ENCODE data around the gene GPR61. TPM values are rescaled to one million over a fixed set of nuclear protein-coding genes. Genes with fewer than 3 reads are reported as not detected.

GPR61 gene
- total RNA-seq, 1 donor, result not detected

Small RNAs within 50 kb of the gene (small RNA-seq; reads per million reads assigned to genes)
- 10.2 reads per million, percentile 90 among the genes with 10 or more reads in this experiment for gene RNU6V

Other genes with a start within 250 kb of the GPR61 start
- gene MYBPHL, start 232.9 kb upstream of the GPR61 start, total RNA-seq, result not detected in 2 replicates
- 38.4 and 41.9 TPM in 2 replicates for gene SORT1, start 142.0 kb upstream of the GPR61 start, total RNA-seq
- 70.2 and 119 TPM in 2 replicates for gene PSMA5, start 113.4 kb upstream of the GPR61 start, total RNA-seq
- 4.5 and 10.8 TPM in 2 replicates for gene SYPL2, start 73.3 kb upstream of the GPR61 start, total RNA-seq
- gene ATXN7L2, start 56.0 kb upstream of the GPR61 start, total RNA-seq, result 3.9 and 4.7 TPM in 2 replicates
- 4.7 and 6.1 TPM in 2 replicates for gene CYB561D1, start 45.8 kb upstream of the GPR61 start, total RNA-seq
- gene AMIGO1, start 30.1 kb upstream of the GPR61 start, total RNA-seq, result 0.97 and 3.5 TPM in 2 replicates
- gene GNAI3, start 8.7 kb downstream of the GPR61 start, total RNA-seq, result 14.2 and 17.3 TPM in 2 replicates
- under 0.01 and 0.43 TPM in 2 replicates for gene GNAT2, start 79.7 kb downstream of the GPR61 start, total RNA-seq
- gene AMPD2, start 80.0 kb downstream of the GPR61 start, total RNA-seq, result 90.5 and 107 TPM in 2 replicates
- gene GSTM4, start 116.2 kb downstream of the GPR61 start, total RNA-seq, result 11.7 and 15.1 TPM in 2 replicates
- gene GSTM2, start 128.2 kb downstream of the GPR61 start, total RNA-seq, result 16.8 and 19.0 TPM in 2 replicates
- gene GSTM1, start 147.9 kb downstream of the GPR61 start, total RNA-seq, result 0.86 TPM in 1 of 2 replicates, not detected in the other
- gene GSTM5, start 172.4 kb downstream of the GPR61 start, total RNA-seq, result 5.8 and 9.1 TPM in 2 replicates
- gene GSTM3, start 201.2 kb downstream of the GPR61 start, total RNA-seq, result 84.7 and 104 TPM in 2 replicates
- not detected in 2 replicates for gene EPS8L3, start 224.1 kb downstream of the GPR61 start, total RNA-seq